ENCODE measurements around the gene PSMA2. TPM values are rescaled to one million over a fixed set of nuclear protein-coding genes. Genes with fewer than 3 reads are reported as not detected.
"Not testable (repeated sequence)": the region's sequence is repeated elsewhere in the genome, so short reads cannot be mapped to it uniquely, and the experiment has no call there.

Gene PSMA2
- total RNA-seq, 2 experiments from 2014 or later = 199 to 221 TPM

GRCh38 chr7:42886893-42887505 lies 45.0 kb downstream of the PSMA2 start:
- no peaks in the 10 kb centered on the region for H3K9me3 Mint-ChIP-seq
- H3K27ac Mint-ChIP-seq = peak overlapping the region; percentile 8
- CTCF ChIA-PET = interaction anchor here (0.6 to 1.6 kb wide), 8 partner anchors 10 to 944 kb away, joined by 3 to 16 read pairs (median 3); no protein-coding TSS in a partner anchor

GRCh38 chr7:42886129-42886528 lies 45.8 kb downstream of the PSMA2 start:
- CTCF ChIA-PET = interaction anchor here (0.6 to 1.6 kb wide), 4 partner anchors 9 to 943 kb away, joined by 3 to 16 read pairs (median 4); no protein-coding TSS in a partner anchor
- intact Hi-C loops (cut with micrococcal nuclease) = loop anchor here (5.0 kb wide), 2 partner anchors 376 to 649 kb away; partner anchors contain the start of gene GLI3
- H3K9me3 Mint-ChIP-seq = no peaks in the 10 kb centered on the region

More at GRCh38 chr7:42886893-42887505, 45.0 kb downstream of the PSMA2 start:
- no peaks in the 10 kb centered on the region for H3K36me3 Mint-ChIP-seq (ENCODE audit: low read depth)
- intact Hi-C loops (cut with micrococcal nuclease) = loop anchor here (1.0 to 5.0 kb wide), 3 partner anchors 11 to 650 kb away; partner anchors contain the start of gene GLI3
- no peak for DNase-seq
- H3K4me3 Mint-ChIP-seq = peak overlapping the region; percentile 84
- no peaks in the 10 kb centered on the region for H3K27me3 Mint-ChIP-seq (ENCODE audit: low read depth)
- H3K4me1 Mint-ChIP-seq (ENCODE audit: low read depth) = peaks cover 16% of the 10 kb centered on the region

GRCh38 chr7:42885183-42885582 lies 46.8 kb downstream of the PSMA2 start:
- H3K36me3 Mint-ChIP-seq (ENCODE audit: low read depth); H3K27me3 Mint-ChIP-seq (ENCODE audit: low read depth); DNase-seq; H3K27ac Mint-ChIP-seq; H3K4me3 Mint-ChIP-seq; H3K9me3 Mint-ChIP-seq: not testable (repeated sequence)
- peaks cover 18% of the 10 kb centered on the region for H3K4me1 Mint-ChIP-seq (ENCODE audit: low read depth)
- intact Hi-C loops (cut with micrococcal nuclease) = loop anchor here (5.0 kb wide), 2 partner anchors 377 to 648 kb away; partner anchors contain the start of gene GLI3
- CTCF ChIA-PET = interaction anchor here (0.6 to 0.7 kb wide), 2 partner anchors 39 to 585 kb away, joined by 3 to 4 read pairs; no protein-coding TSS in a partner anchor

More at GRCh38 chr7:42886129-42886528, 45.8 kb downstream of the PSMA2 start:
- Mint-ChIP-seq H3K27ac (no peak overlapping the region), H3K4me1 (ENCODE audit: low read depth) (peaks cover 18% of the 10 kb centered on the region), H3K4me3 (no peak overlapping the region), H3K36me3 (ENCODE audit: low read depth) (no peaks in the 10 kb centered on the region), H3K27me3 (ENCODE audit: low read depth) (no peaks in the 10 kb centered on the region)
- DNase-seq = no peak

- Mint-ChIP-seq H3K4me1 (ENCODE audit: low read depth) (peaks cover 16% of the 10 kb centered on the region), H3K27me3 (ENCODE audit: low read depth) (no peaks in the 10 kb centered on the region), H3K27ac (no peak overlapping the region), H3K9me3 (no peaks in the 10 kb centered on the region), H3K36me3 (ENCODE audit: low read depth) (no peaks in the 10 kb centered on the region), H3K4me3 (no peak overlapping the region)
- CTCF ChIA-PET = no interaction called here
- intact Hi-C loops (cut with micrococcal nuclease) = no loop called here
- DNase-seq = no peak
Measured at GRCh38 chr7:42883950-42884349, 48.0 kb downstream of the PSMA2 start.

GRCh38 chr7:42880392-42880791 lies 51.6 kb downstream of the PSMA2 start:
- intact Hi-C loops (cut with micrococcal nuclease) = no loop called here
- no peaks in the 10 kb centered on the region for H3K9me3 Mint-ChIP-seq
- H3K4me3 Mint-ChIP-seq = no peak overlapping the region
- H3K27ac Mint-ChIP-seq = no peak overlapping the region
- peaks cover 2% of the 10 kb centered on the region for H3K4me1 Mint-ChIP-seq (ENCODE audit: low read depth)
- CTCF ChIA-PET = no interaction called here
- H3K36me3 Mint-ChIP-seq (ENCODE audit: low read depth) = no peaks in the 10 kb centered on the region
- no peaks in the 10 kb centered on the region for H3K27me3 Mint-ChIP-seq (ENCODE audit: low read depth)
- no peak for DNase-seq

- Mint-ChIP-seq H3K27ac (no peak overlapping the region), H3K4me3 (no peak overlapping the region), H3K9me3 (no peaks in the 10 kb centered on the region), H3K36me3 (ENCODE audit: low read depth) (no peaks in the 10 kb centered on the region), H3K4me1 (ENCODE audit: low read depth) (peaks cover 2% of the 10 kb centered on the region), H3K27me3 (ENCODE audit: low read depth) (no peaks in the 10 kb centered on the region)
- DNase-seq = no peak
- intact Hi-C loops (cut with micrococcal nuclease) = no loop called here
- CTCF ChIA-PET = interaction anchor here (0.9 to 2.8 kb wide), 4 partner anchors 8 to 935 kb away, joined by 3 to 16 read pairs (median 7); no protein-coding TSS in a partner anchor
Measured at GRCh38 chr7:42878303-42878702, 53.7 kb downstream of the PSMA2 start.

GRCh38 chr7:42877862-42878261 lies 54.1 kb downstream of the PSMA2 start:
- H3K4me3 Mint-ChIP-seq = no peak overlapping the region
- H3K27ac Mint-ChIP-seq = no peak overlapping the region
- H3K27me3 Mint-ChIP-seq (ENCODE audit: low read depth) = no peaks in the 10 kb centered on the region
- no peaks in the 10 kb centered on the region for H3K9me3 Mint-ChIP-seq
- H3K36me3 Mint-ChIP-seq (ENCODE audit: low read depth) = no peaks in the 10 kb centered on the region
- DNase-seq = no peak
- intact Hi-C loops (cut with micrococcal nuclease) = loop anchor here (2.0 kb wide), 1 partner anchor 901 kb away; no protein-coding TSS in a partner anchor
- CTCF ChIA-PET = interaction anchor here (0.6 to 2.8 kb wide), 6 partner anchors 9 to 937 kb away, joined by 3 to 16 read pairs (median 6); no protein-coding TSS in a partner anchor
- peaks cover 2% of the 10 kb centered on the region for H3K4me1 Mint-ChIP-seq (ENCODE audit: low read depth)

GRCh38 chr7:42876182-42877068 lies 55.5 kb downstream of the PSMA2 start:
- Mint-ChIP-seq H3K27ac (no peak overlapping the region), H3K27me3 (ENCODE audit: low read depth) (no peaks in the 10 kb centered on the region), H3K9me3 (no peaks in the 10 kb centered on the region), H3K4me3 (no peak overlapping the region), H3K4me1 (ENCODE audit: low read depth) (no peaks in the 10 kb centered on the region), H3K36me3 (ENCODE audit: low read depth) (no peaks in the 10 kb centered on the region)
- CTCF ChIA-PET = interaction anchor here (0.6 to 2.8 kb wide), 18 partner anchors 10 to 990 kb away, joined by 3 to 16 read pairs (median 4); no protein-coding TSS in a partner anchor
- peak; percentile 82 for DNase-seq
- intact Hi-C loops (cut with micrococcal nuclease) = loop anchor here (1.0 to 2.0 kb wide), 4 partner anchors 11 to 936 kb away; no protein-coding TSS in a partner anchor

- Mint-ChIP-seq H3K27ac (peak overlapping the region; percentile 68), H3K4me1 (ENCODE audit: low read depth) (peaks cover 16% of the 10 kb centered on the region), H3K36me3 (ENCODE audit: low read depth) (peaks cover 2% of the 10 kb centered on the region), H3K27me3 (ENCODE audit: low read depth) (peaks cover 10% of the 10 kb centered on the region), H3K9me3 (peaks cover 8% of the 10 kb centered on the region), H3K4me3 (no peak overlapping the region)
- peak; percentile 63 for DNase-seq
- intact Hi-C loops (cut with micrococcal nuclease) = loop anchor here (1.0 to 10.0 kb wide), 4 partner anchors 19 to 987 kb away; no protein-coding TSS in a partner anchor
- CTCF ChIA-PET = no interaction called here
Measured at GRCh38 chr7:42869131-42870020, 62.6 kb downstream of the PSMA2 start.

- Mint-ChIP-seq H3K4me1 (ENCODE audit: low read depth) (peaks cover 16% of the 10 kb centered on the region), H3K36me3 (ENCODE audit: low read depth) (peaks cover 5% of the 10 kb centered on the region), H3K4me3 (no peak overlapping the region), H3K27me3 (ENCODE audit: low read depth) (peaks cover 16% of the 10 kb centered on the region), H3K27ac (peak overlapping the region; percentile 18), H3K9me3 (peaks cover 17% of the 10 kb centered on the region)
- intact Hi-C loops (cut with micrococcal nuclease) = loop anchor here (5.0 to 10.0 kb wide), 2 partner anchors 164 to 986 kb away; no protein-coding TSS in a partner anchor
- no peak for DNase-seq
- CTCF ChIA-PET = no interaction called here
Measured at GRCh38 chr7:42868480-42868879, 63.5 kb downstream of the PSMA2 start.

Measured in activated naive CD4-positive, alpha-beta T cell treated with anti-CD3 and anti-CD28 coated beads for 36 hours (primary cell).